DMS53 treated with DMSO at 0.1 percent for 48 hours (cell line): ENCODE measurements around the gene LEAP2.
"Not testable (repeated sequence)": the region's sequence is repeated elsewhere in the genome, so short reads cannot be mapped to it uniquely, and the experiment has no call there.

Experiments
- DNase-seq: peaks from one replicate; lab custom pipeline; 2025; ENCODE audit not compliant: unreplicated experiment; lab: John Stamatoyannopoulos, UW

Gene LEAP2

DNA sequence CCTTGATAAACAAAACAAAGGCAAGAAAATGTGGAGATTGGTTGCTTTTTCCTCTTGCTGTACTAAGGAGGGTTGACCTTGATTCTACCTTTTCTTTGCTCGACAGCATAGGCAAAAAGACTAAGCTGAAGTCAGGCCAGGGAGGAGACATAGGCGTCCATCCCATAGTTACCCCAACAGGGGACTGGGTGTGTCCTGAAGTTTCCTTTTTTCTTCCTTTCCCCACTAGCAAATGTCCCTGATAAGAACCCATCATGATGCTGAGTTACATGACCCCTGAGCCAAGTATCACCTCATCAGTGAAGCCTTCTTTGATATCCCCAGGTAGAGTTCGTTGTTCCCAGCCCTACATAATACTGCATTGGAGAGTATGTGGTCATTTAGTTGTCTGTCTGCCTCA lies 33.2 kb upstream of the LEAP2 start:
- no peak for DNase-seq

- no peak for DNase-seq
These were observed 32.6 kb upstream of the LEAP2 start for GRCh38 chr5:132840896-132841295.

DNA sequence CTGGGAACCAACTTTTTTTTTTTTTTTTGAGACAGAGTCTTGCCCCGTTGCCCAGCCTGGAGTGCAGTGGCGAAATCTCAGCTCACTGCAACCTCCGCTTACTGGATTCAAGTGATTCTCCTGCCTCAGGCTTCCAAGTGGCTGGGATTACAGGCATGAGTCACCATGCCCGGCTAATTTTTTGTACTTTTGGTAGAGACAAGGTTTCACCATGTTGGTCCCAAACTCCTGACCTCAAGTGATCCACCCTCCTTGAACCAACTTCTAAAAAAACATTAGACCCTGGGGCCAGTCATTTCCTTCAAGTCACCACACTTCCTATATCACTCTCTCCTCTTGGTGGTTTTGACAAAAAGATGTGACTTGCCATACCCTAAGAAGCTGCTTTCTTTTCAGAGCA lies 32.2 kb upstream of the LEAP2 start:
- no peak for DNase-seq

- DNase-seq, result no peak
These were observed 25.2 kb upstream of the LEAP2 start for GRCh38 chr5:132848270-132848669.

DNA sequence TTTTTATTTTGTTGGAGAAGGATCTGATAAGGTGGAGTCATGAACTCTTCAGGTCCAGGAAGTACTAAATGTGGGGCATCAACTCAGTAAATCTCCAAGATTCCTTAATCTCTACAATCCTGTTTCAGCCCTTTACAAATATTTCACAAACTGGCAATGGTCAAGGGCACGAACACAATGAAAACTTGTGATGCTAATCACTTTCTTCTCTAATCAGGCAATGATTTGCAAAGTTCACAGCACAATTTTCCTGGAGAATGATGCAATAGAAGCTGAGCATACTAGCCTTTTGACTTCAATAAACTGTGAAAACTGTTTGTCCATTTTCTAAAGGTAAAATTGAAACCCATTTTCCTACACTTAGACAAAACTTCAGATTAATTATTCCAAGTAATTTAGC lies 24.1 kb upstream of the LEAP2 start:
- no peak for DNase-seq

DNA sequence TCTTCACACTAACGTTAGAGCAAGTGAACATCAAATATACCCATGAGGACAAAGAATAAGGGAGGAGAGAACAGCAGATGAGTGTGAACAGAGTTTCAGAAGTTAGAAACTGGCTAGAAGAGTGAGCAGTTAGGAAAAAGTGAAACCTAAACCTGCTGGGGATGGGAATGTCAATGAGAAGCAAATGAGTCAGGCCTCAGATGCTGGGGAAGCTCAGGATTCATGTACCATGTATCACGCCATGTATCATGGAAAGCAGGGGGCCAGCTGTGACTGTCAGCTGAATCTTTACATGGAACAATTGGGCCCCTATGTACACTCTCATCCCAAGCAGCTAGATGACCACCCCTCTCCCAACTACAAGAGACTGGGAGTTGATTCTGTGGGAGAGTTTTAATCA lies 23.4 kb upstream of the LEAP2 start:
- DNase-seq, result no peak

DNA sequence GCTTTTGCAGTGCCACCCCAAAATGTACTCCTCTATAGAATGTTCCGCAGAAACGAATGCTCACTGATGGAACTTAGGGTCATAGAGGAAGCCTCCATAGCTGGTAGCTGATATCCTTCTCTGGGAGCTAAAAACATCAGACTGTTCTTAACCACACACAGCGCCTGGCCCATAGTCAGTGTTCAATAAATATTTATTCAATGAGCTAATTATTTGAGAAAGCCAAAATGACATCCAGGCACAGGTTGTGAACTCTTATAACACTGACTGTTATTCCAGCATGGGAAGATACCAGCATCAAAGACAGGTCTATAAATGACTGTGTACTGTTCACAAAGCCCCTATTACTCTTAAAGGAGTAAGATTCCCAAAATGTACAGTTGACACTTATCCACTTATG lies 20.1 kb upstream of the LEAP2 start:
- peak; percentile 9 for DNase-seq

- no peak for DNase-seq
These were observed 19.7 kb upstream of the LEAP2 start for GRCh38 chr5:132853790-132854189.

DNA sequence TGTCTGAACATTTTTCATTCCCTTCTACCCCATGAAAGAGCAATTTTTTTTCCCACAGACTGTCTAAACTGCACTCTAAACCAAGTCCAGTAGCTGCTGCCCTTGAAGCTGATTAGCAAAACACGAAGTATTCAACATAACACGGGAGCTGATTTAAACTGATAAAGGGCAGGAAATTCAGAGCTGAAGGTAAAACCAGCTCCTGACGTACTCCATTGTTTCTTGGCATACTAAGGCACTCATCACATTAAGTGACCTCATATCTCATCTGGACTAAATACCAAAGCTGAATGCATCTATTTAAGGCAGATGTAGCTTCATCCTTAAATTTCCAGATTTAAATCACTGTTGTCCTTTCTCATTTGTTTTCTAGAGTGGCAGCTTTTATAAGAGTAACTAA lies 19.2 kb upstream of the LEAP2 start:
- DNase-seq, result no peak

DNA sequence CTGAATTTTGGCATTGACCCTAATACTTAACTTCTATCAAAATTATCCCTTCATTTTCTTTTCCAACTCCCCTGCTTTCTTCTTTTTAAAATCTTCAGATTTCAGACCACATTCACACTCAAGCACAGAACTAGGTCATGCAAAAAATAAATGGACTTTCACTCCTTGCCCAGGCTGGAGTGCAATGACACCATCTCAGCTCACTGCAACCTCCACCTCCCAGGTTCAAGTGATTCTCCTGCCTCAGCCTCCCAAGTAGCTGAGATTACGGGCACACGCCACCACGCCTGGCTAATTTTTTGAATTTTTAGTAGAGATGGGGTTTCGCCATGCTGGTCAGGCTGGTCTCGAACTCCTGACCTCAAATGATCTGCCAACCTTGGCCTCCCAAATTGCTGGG lies 18.5 kb upstream of the LEAP2 start:
- DNase-seq, result not testable (repeated sequence)

DNA sequence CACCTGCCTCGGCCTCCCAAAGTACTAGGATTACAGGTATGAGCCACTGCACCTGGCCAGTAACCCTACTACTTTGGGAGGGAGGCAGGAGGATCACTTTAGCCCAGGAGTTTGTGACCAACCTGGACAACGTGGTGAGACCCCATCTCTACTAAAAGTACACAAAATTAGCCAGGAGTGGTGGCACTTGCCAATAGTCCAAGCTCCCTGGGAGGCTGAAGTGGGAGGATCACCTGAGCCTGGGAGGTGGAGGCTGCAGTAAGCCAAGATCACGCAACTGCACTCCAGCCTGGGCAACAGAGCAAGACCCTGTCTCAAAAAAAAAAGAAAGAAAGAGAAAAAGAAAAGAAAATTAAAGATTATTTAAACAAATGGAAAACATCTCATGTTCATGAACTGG lies 17.5 kb upstream of the LEAP2 start:
- no peak for DNase-seq

DNA sequence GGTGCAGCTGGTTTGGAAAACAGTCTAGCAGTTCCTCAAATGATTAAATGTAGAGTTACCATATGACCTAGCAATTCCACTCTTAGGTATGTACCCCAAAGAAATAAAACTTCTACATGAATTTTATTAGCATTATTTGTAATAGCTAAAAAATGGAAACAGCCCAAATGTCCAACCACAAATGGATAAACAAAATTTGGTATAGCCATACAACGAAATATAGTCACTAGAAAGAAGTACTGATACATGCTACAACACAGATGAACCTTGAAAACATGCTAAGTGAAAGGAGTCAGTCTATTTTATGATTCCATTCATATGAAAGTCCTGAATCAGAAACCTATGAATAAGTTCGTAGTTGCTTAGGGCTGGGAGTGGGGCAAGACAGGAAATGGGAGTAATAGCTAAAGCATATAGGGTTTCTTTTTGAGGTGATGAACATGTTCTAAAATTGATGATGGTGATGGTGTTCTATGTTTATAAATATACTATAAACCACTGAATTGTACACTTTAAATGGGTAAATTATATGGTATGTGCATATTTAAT lies 13.5 kb upstream of the LEAP2 start:
- no peak for DNase-seq

- DNase-seq, result no peak
These were observed 12.7 kb upstream of the LEAP2 start for GRCh38 chr5:132860742-132861141.

GRCh38 chr5:132865668-132866341 lies 7.7 kb upstream of the LEAP2 start:
- no peak for DNase-seq

- DNase-seq, result peak; percentile 98
These were observed 7.0 kb upstream of the LEAP2 start, which contains the start of the genes GDF9 and UQCRQ for GRCh38 chr5:132866342-132867045. Gene GDF9, minus strand, starts transcription at chr5:132866469. Its CDS starts 1,936 bp downstream, at chr5:132864533. Gene UQCRQ, plus strand, starts transcription at chr5:132866642. Its CDS starts 240 bp downstream, at chr5:132866882.

DNA sequence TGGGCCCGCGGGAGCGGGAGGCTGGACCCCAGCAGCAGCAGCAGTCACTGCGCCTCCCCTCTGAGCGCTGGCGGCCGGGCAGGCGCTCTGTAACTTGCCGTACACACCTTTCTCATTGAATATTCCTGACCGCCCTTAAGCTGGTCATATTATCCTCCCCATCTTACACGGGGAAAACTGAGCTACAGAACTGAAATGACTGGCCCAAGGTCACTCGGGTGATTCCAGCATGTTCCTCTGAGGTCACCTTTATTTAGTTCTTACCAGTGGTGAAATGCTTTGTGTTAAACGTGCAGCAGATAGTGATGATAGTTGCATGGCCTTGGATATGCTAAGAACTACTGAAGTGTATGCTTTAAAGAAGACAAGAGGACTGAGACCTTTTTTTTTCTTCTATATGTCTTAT lies 6.4 kb upstream of the LEAP2 start:
- DNase-seq, result no peak

DNA sequence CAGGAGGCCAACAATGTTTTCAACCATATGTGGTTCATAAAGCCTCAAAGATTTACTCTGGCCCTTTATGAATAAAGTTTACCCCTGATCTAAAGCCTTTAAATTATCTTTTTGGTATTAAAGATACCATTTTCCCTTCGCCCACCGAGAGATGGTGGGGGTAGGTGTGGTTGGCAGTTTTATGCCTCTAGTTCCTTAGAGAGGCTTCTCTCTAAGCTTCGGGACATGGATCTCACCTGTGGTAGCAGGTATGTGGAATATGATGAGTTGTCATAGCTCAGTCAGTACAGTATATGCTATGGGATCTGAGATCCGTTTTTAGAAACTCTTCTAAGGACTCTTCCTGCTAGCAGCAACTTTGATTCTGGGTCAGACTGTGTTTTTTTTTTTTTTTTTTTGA lies 4.7 kb upstream of the LEAP2 start:
- DNase-seq, result no peak

- DNase-seq, result no peak
These were observed 2.7 kb upstream of the LEAP2 start for GRCh38 chr5:132870801-132871200.

DNA sequence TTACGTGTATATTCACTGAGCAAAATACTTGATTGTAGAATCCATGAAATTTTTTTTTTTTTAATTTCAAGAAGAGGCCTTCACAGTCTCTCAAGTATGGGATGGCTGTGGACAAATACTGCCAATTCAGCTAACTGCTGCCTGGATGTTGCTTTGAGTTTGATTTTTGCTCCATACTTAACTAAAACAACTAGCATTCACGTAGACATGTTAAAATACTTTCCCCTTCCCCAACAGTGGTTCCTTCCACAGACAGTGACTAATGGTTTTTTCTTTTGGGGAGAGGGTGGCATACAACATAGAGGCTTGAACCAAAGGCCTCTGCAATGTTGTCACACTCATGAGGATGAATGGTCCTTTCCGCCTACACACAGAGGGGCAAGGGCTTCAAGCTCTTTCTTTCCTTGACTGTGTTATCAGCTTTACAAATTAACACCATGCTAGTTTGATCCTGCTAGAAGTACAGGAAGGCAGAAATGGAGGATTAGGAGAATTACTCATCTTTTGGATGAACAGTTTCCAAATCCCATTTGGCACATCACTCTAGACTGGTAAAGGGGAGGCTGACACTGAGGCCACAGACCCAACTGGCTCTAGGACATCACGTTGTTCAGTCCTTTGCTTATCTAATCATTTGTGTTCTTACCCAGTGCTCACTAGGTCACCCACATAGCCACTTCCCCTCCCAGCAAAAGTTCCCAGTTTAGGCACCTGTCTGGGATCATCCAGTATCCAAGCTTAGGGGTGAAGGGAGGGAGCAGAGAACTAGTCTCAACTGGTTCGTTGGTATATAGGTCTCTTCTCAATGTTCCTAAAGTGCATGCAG lies 1.8 kb upstream of the LEAP2 start:
- no peak for DNase-seq

DNA sequence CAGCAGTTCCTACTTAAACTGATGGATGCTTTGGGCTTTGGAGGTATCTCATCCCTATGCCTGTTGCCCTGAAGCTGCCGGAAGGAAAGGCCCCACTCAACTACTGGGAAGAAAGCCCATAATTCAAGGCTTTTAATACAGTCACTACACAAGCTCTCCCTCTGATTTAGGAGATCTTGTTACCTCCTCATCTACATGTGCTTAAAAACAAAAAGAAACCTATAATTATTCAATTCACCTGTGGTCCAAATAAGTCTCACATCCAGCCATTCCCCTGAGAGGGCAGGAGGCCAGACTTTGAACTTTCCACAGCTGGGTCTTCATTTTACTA lies 715 bp upstream of the LEAP2 start:
- DNase-seq, result no peak

DNA sequence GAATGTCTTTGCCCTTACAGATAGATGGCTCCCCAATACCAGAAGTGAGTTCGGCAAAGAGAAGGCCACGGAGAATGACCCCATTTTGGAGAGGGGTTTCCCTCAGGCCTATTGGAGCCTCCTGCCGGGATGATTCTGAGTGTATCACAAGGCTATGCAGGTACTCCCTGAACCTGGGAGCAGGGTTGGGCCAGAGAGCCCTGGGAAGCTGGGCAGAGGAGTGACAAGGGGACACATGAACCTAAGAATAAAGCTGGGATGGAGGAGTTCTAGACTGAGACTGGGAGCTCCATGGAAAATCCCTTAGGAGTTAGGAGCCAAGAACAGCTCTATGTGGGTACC lies 433 bp downstream of the LEAP2 start:
- DNase-seq, result no peak
